Measurements from ENCODE around the gene METTL25B.
A peak's percentile ranks its signal among the peaks of the same experiment; 100 is the strongest.
"Not testable (repeated sequence)": the region's sequence is repeated elsewhere in the genome, so short reads cannot be mapped to it uniquely, and the experiment has no call there.

METTL25B gene

GRCh38 chr1:156751757-156752481, 23.6 kb downstream of the METTL25B start:
- no peak for TF ChIP-seq CTCF (IDR thresholded peaks at IDR 0.05; ENCODE audit: low read depth, low read length, missing control alignments)
- peak overlapping the region; percentile 94 for H3K4me3 ChIP-seq (replicated peaks; ENCODE audit: low read depth, low read length)
- peak; percentile 85 for DNase-seq (ENCODE audit: extremely low read depth, low read depth)

GRCh38 chr1:156752843-156753482, 24.7 kb downstream of the METTL25B start:
- peak overlapping the region; percentile 94 for H3K4me3 ChIP-seq (replicated peaks; ENCODE audit: low read depth, low read length)
- no peak for DNase-seq (ENCODE audit: extremely low read depth, low read depth)

GRCh38 chr1:156754219-156754618, 25.9 kb downstream of the METTL25B start:
- H3K4me3 ChIP-seq (replicated peaks; ENCODE audit: low read depth, low read length), result no peak overlapping the region
- DNase-seq (ENCODE audit: extremely low read depth, low read depth), result no peak
- no peak for TF ChIP-seq CTCF (IDR thresholded peaks at IDR 0.05; ENCODE audit: low read depth, low read length, missing control alignments)

More at GRCh38 chr1:156752843-156753482, 24.7 kb downstream of the METTL25B start:
- no peak for TF ChIP-seq CTCF (IDR thresholded peaks at IDR 0.05; ENCODE audit: low read depth, low read length, missing control alignments)

- TF ChIP-seq CTCF (IDR thresholded peaks at IDR 0.05; ENCODE audit: low read depth, low read length, missing control alignments), result no peak
- DNase-seq (ENCODE audit: extremely low read depth, low read depth), result no peak
- no peak overlapping the region for H3K4me3 ChIP-seq (replicated peaks; ENCODE audit: low read depth, low read length)
Measured at GRCh38 chr1:156755527-156755950, 27.3 kb downstream of the METTL25B start.

- no peak for TF ChIP-seq CTCF (IDR thresholded peaks at IDR 0.05; ENCODE audit: low read depth, low read length, missing control alignments)
- no peak overlapping the region for H3K4me3 ChIP-seq (replicated peaks; ENCODE audit: low read depth, low read length)
- no peak for DNase-seq (ENCODE audit: extremely low read depth, low read depth)
Measured at GRCh38 chr1:156756355-156756754, 28.1 kb downstream of the METTL25B start.

- H3K4me3 ChIP-seq (replicated peaks; ENCODE audit: low read depth, low read length); DNase-seq (ENCODE audit: extremely low read depth, low read depth): not testable (repeated sequence)
Measured at GRCh38 chr1:156757572-156758253, 29.4 kb downstream of the METTL25B start.

Measured in HFF-Myc (cell line).